Measurements from ENCODE around the gene VAC14. TPM values are rescaled to one million over a fixed set of nuclear protein-coding genes. Genes with fewer than 3 reads are reported as not detected.

The VAC14 gene
- total and polyA plus RNA-seq, 2 of the 8 experiments (the other 6 are each of a cell fraction or from before 2014, with no cell fraction given) = 56.0 to 108 TPM

DNA sequence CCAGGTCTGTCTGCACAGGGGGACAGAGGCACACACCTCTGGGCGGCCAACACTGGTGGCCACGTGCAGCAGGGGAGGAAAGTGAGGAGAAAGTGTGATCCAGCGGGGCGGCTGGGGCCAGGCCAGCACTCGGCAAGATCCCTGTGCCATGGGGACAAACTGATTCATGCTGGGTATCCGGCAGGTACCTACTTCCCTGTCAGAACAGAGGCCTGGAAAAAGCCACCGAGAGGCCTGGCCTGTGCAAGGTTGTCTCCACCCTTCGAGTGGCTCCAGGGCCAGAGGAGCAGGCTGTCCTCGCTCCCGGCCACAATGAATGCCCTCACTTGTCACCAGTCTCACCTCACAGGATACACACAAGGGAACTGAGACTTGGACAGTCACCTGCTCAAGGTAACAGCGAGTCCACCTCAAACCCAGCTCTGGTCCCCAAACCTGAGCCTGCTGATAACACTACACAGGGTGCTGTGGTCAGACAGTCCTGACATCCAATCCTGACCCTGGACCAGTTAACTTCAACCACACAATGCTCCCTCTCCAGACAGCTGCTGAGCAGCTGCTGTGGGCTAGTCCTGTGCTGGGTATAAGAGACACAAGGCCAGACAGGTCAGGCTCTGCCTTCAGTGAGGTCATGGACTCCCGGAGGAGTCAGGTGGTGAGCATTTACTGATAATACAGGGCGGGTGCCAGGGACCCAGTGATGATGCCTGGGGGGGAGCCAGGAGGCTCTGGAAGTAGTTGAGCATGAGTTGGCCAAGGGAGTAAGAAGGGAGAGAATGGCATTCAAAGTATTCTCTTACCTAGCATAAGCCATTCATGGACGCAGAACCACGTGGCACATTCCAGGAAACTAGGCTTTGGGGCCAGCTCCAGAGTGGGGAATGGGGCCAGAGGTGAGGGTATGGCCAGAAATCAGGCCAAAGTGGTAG is 53.0 kb downstream of the VAC14 start (continued):
- TF ChIP-seq GABPA (IDR thresholded peaks at IDR 0.05; ENCODE audit: borderline replicate concordance, insufficient read depth, low read length) (no peak), TAF7 (optimal IDR thresholded peaks at IDR 0.05; ENCODE audit: borderline replicate concordance, low read depth, low read length) (no peak), KDM5A (IDR thresholded peaks at IDR 0.05; ENCODE audit: low read length) (no peak)
